ENCODE measurements around the gene MASP1. TPM values are rescaled to one million over a fixed set of nuclear protein-coding genes. Genes with fewer than 3 reads are reported as not detected.

The MASP1 gene
- 0.20 and 0.46 TPM in 2 replicates for total RNA-seq

- DNase-seq (ENCODE audit: low read depth, low spot score): no peak
Measured at GRCh38 chr3:187291512-187292132, at the start of gene MASP1. MASP1 (minus strand) TSS chr3:187291737; CDS start chr3:187291632, 105 bp downstream.

GRCh38 chr3:187340578-187340977, 49.0 kb upstream of the MASP1 start:
- DNase-seq (ENCODE audit: low read depth, low spot score): no peak

- no peak for DNase-seq (ENCODE audit: low read depth, low spot score)
Measured at GRCh38 chr3:187336322-187336721, 44.8 kb upstream of the MASP1 start.

GRCh38 chr3:187334904-187335303, 43.4 kb upstream of the MASP1 start:
- DNase-seq (ENCODE audit: low read depth, low spot score): no peak

GRCh38 chr3:187328691-187329090, 37.2 kb upstream of the MASP1 start:
- DNase-seq (ENCODE audit: low read depth, low spot score): no peak

- DNase-seq (ENCODE audit: low read depth, low spot score): no peak
Measured at GRCh38 chr3:187327845-187328244, 36.3 kb upstream of the MASP1 start.

- no peak for DNase-seq (ENCODE audit: low read depth, low spot score)
Measured at GRCh38 chr3:187325632-187326031, 34.1 kb upstream of the MASP1 start.

GRCh38 chr3:187323091-187323490, 31.6 kb upstream of the MASP1 start:
- no peak for DNase-seq (ENCODE audit: low read depth, low spot score)

- DNase-seq (ENCODE audit: low read depth, low spot score): no peak
Measured at GRCh38 chr3:187322291-187322690, 30.8 kb upstream of the MASP1 start.

- DNase-seq (ENCODE audit: low read depth, low spot score): no peak
Measured at GRCh38 chr3:187321766-187322165, 30.2 kb upstream of the MASP1 start.

GRCh38 chr3:187319699-187320302, 28.3 kb upstream of the MASP1 start:
- DNase-seq (ENCODE audit: low read depth, low spot score): no peak

GRCh38 chr3:187318819-187319616, 27.5 kb upstream of the MASP1 start:
- DNase-seq (ENCODE audit: low read depth, low spot score): peak; percentile 30

- DNase-seq (ENCODE audit: low read depth, low spot score): no peak
Measured at GRCh38 chr3:187315872-187316271, 24.3 kb upstream of the MASP1 start.

- no peak for DNase-seq (ENCODE audit: low read depth, low spot score)
Measured at GRCh38 chr3:187314176-187314575, 22.6 kb upstream of the MASP1 start.

- no peak for DNase-seq (ENCODE audit: low read depth, low spot score)
Measured at GRCh38 chr3:187310954-187311470, 19.5 kb upstream of the MASP1 start.

- DNase-seq (ENCODE audit: low read depth, low spot score): no peak
Measured at GRCh38 chr3:187310226-187310625, 18.7 kb upstream of the MASP1 start.

GRCh38 chr3:187305881-187306280, 14.3 kb upstream of the MASP1 start:
- no peak for DNase-seq (ENCODE audit: low read depth, low spot score)

GRCh38 chr3:187299611-187300010, 8.1 kb upstream of the MASP1 start:
- no peak for DNase-seq (ENCODE audit: low read depth, low spot score)

- DNase-seq (ENCODE audit: low read depth, low spot score): no peak
Measured at GRCh38 chr3:187296911-187297310, 5.4 kb upstream of the MASP1 start.

GRCh38 chr3:187296058-187296457, 4.5 kb upstream of the MASP1 start:
- no peak for DNase-seq (ENCODE audit: low read depth, low spot score)

GRCh38 chr3:187295316-187296034, 3.9 kb upstream of the MASP1 start:
- DNase-seq (ENCODE audit: low read depth, low spot score): no peak

Data from pulmonary artery endothelial cell (primary cell).